Keratinocyte (primary cell): ENCODE results near the gene MYL5. TPM values are rescaled to one million over a fixed set of nuclear protein-coding genes. Genes with fewer than 3 reads are reported as not detected.

ENCODE experiments used
- DNase-seq: peaks from one replicate; pipeline ENCODE4 v3.0.0-alpha.2; 2011; ENCODE audit warnings: low read depth, missing footprints, low spot score
- FAIRE-seq: peaks from 2 replicates; lab custom pipeline; 2011; peaks lifted over from hg19 to GRCh38; lab: Jason Lieb, UNC
- H2AFZ ChIP-seq: 2 replicates; pipeline ENCODE4 v1.6.0; 2012; ENCODE audit warnings: low read length, control low read depth, inconsistent platforms; ENCODE audit not compliant: control insufficient read depth
- H3K27ac ChIP-seq: 2 replicates; pipeline ENCODE4 v1.5.1; 2011; ENCODE audit warnings: low read length; ENCODE audit not compliant: control insufficient read depth, insufficient read depth
- H3K27me3 ChIP-seq: 3 replicates; pipeline ENCODE4 v1.6.0; 2011; ENCODE audit warnings: low read length; ENCODE audit not compliant: control insufficient read depth, insufficient read depth; ENCODE audit errors: extremely low read depth
- H3K36me3 ChIP-seq, 2 experiments: 2 replicates in 1 of 2; 3 replicates in 1 of 2; pipeline ENCODE4 v1.5.1; 2011; ENCODE audit warnings: low read length in 2 of 2, mild to moderate bottlenecking in 1 of 2; ENCODE audit not compliant: control insufficient read depth in 2 of 2, insufficient read depth in 2 of 2; ENCODE audit errors: extremely low read depth in 1 of 2
- H3K4me1 ChIP-seq: 3 replicates; pipeline ENCODE4 v1.5.1; 2011; ENCODE audit warnings: low read length; ENCODE audit not compliant: control insufficient read depth, insufficient read depth; ENCODE audit errors: extremely low read depth
- H3K4me2 ChIP-seq: 3 replicates; pipeline ENCODE4 v1.6.0; 2011; ENCODE audit warnings: low read depth, low read length; ENCODE audit not compliant: control insufficient read depth, insufficient read depth; ENCODE audit errors: extremely low read depth
- H3K4me3 ChIP-seq, 3 experiments: fragments of 200-600 bp in 1 of 3; sonication (generic) in 1 of 3; 2 replicates in 2 of 3; 3 replicates in 1 of 3; pipeline ENCODE4 v1.5.1; 2011 to 2016; ENCODE audit warnings: low read length in 3 of 3, mild to moderate bottlenecking in 3 of 3, control low read depth in 2 of 3, inconsistent platforms in 1 of 3, low read depth in 1 of 3, mixed read lengths in 1 of 3, mixed run types in 1 of 3, moderate library complexity in 1 of 3; ENCODE audit not compliant: control insufficient read depth in 2 of 3, insufficient read depth in 2 of 3; ENCODE audit errors: extremely low read depth in 1 of 3
- H3K79me2 ChIP-seq: 2 replicates; pipeline ENCODE4 v1.6.0; 2012; ENCODE audit warnings: low read length; ENCODE audit not compliant: control insufficient read depth, insufficient read depth
- H3K9ac ChIP-seq: 3 replicates; pipeline ENCODE4 v1.6.0; 2011; ENCODE audit warnings: low read length; ENCODE audit not compliant: control insufficient read depth, insufficient read depth; ENCODE audit errors: extremely low read depth
- H3K9me1 ChIP-seq: 3 replicates; pipeline ENCODE4 v1.6.0; 2011; ENCODE audit warnings: low read length; ENCODE audit not compliant: control insufficient read depth, insufficient read depth; ENCODE audit errors: extremely low read depth
- H3K9me3 ChIP-seq: 2 replicates; pipeline ENCODE4 v1.5.1; 2012; ENCODE audit warnings: low read depth, low read length; ENCODE audit not compliant: control insufficient read depth
- H4K20me1 ChIP-seq: 3 replicates; pipeline ENCODE4 v1.6.0; 2011; ENCODE audit warnings: low read length; ENCODE audit not compliant: control insufficient read depth, insufficient read depth; ENCODE audit errors: extremely low read depth
- EZH2 ChIP-seq: IDR thresholded peaks from one replicate; pipeline ENCODE4 v1.6.1; 2012; ENCODE audit warnings: inconsistent platforms, mild to moderate bottlenecking, low read length, moderate library complexity
- dilution Hi-C: fragments of 300-500 bp; cut with MboI; formaldehyde crosslinking; loops from one replicate; pipeline ENCODE4 v1.7.0; 2020; ENCODE audit warnings: low sequenced_read_pairs; ENCODE audit not compliant: extremely low pct_ligation_motif_present
- polyA plus RNA-seq, 5 experiments: library from polyadenylated mRNA; depleted of rRNA in 3 of 5; stranded (reverse) in 3 of 5; stranded (forward) in 1 of 5; unstranded in 1 of 5; fragments of >200 nt; gene quantifications; 1 replicate in 1 of 5; 2 replicates in 3 of 5; 3 replicates in 1 of 5; pipeline versions ENCODE4 v1.2.1 to v1.2.3, GENCODE V29; 2011 to 2012; ENCODE audit warnings: missing spikeins in 2 of 5, low read depth in 1 of 5, low replicate concordance in 1 of 5
- TF ChIP-seq, protein P1 (sequence below), 3 experiments: IDR thresholded peaks in 1 of 3; conservative IDR thresholded peaks in 1 of 3; optimal IDR thresholded peaks in 1 of 3; 2 replicates in 2 of 3; 3 replicates in 1 of 3; pipeline versions ENCODE3 to v1.5.1; 2011; ENCODE audit warnings: low read length in 3 of 3, mild to moderate bottlenecking in 3 of 3, moderate library complexity in 2 of 3, control low read depth in 1 of 3, inconsistent platforms in 1 of 3; ENCODE audit not compliant: insufficient read depth in 2 of 3; ENCODE audit errors: extremely low read depth in 1 of 3

Gene MYL5
- polyA plus RNA-seq, 1 donor (not counting 4 experiments of a cell fraction or from before 2014, with no cell fraction given) = 8.0 TPM

DNA sequence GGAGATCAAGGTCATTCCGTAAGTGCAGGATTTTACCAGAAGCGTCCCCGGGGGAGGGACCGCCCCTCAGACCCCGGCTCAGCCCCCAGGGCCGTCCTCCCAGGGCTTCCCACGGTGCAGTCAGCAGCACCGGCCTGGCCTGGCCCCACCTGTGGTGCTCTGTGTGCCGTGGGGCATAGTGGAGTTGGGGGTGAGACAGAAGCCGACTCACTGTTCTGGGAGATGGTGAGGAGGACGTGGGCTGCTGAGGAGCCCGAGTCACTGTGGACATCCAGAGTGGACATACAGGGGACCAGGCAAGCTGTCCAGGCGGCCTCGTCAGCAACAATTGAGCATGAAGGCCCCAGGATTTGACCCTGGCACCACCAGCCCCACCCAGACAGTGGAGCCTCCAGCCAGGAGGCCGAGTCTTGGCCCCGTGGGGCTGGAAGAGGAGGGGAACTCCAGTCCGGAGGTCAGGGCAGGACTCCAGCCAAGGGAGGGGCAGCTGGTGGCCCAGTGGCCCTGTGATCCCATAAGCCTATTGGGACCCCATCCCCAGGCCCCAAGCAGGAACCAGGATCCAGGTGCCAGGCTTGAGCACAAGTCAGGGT, 19.4 kb upstream of the MYL5 start:
- Histone ChIP-seq H3K4me2 (no peak overlapping the region), H3K9ac (no peak overlapping the region), H3K9me1 (no peaks in the 10 kb centered on the region), H4K20me1 (no peaks in the 10 kb centered on the region), H3K9me3 (peaks cover 3% of the 10 kb centered on the region), H2AFZ (no peak overlapping the region), H3K4me3 (no peak overlapping the region), H3K36me3 (no peaks in the 10 kb centered on the region), H3K27me3 (peaks cover 18% of the 10 kb centered on the region), H3K4me1 (no peaks in the 10 kb centered on the region), H3K27ac (no peak overlapping the region), H3K79me2 (no peaks in the 10 kb centered on the region)
- DNase-seq (no peak), FAIRE-seq (no peak)
- no peak for TF ChIP-seq EZH2
- TF ChIP-seq, protein P1, sequence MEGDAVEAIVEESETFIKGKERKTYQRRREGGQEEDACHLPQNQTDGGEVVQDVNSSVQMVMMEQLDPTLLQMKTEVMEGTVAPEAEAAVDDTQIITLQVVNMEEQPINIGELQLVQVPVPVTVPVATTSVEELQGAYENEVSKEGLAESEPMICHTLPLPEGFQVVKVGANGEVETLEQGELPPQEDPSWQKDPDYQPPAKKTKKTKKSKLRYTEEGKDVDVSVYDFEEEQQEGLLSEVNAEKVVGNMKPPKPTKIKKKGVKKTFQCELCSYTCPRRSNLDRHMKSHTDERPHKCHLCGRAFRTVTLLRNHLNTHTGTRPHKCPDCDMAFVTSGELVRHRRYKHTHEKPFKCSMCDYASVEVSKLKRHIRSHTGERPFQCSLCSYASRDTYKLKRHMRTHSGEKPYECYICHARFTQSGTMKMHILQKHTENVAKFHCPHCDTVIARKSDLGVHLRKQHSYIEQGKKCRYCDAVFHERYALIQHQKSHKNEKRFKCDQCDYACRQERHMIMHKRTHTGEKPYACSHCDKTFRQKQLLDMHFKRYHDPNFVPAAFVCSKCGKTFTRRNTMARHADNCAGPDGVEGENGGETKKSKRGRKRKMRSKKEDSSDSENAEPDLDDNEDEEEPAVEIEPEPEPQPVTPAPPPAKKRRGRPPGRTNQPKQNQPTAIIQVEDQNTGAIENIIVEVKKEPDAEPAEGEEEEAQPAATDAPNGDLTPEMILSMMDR (optimal IDR thresholded peaks at IDR 0.05 in 1 of 3, IDR thresholded peaks at IDR 0.05 in 1 of 3, conservative IDR thresholded peaks at IDR 0.05 in 1 of 3; ENCODE audit: extremely low read depth in 1 of 3, insufficient read depth in 2 of 3, low read length in 3 of 3) = no peak
- dilution Hi-C loops = no loop called here

DNA sequence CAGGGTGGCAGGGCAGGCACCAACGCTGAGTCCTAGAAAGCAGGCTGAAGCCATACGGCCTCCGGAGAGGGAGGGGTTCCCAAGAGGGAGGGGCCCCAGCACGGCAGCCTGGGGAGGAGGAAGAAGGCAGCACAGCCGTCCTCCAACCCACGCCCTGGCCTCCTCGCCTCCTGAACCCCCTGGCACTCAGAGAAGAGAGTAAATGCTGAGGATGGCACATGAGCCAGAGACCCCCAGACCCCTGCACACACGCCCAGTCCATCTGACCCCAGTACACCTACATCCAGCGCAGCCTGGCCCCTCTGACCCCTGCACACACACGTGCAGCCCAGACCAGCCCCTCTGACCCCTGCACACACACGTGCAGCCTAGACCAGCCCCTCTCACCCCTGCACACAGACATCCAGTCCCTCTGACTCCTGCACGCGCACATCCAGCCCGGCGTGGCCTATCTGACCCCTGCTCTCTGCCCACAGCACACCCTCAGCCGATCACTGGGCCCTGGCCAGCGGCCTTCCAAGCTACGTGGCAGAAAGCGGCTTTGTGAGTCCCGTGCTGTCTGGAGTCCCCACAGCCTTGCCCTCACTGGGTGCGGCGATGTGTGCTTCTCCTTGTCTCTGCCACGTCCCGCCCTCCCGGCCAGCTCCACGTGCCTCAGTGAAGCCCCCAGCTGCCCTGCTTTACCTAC, 18.7 kb upstream of the MYL5 start:
- Histone ChIP-seq H3K79me2 (no peaks in the 10 kb centered on the region), H3K9me3 (peaks cover 3% of the 10 kb centered on the region), H3K4me1 (no peaks in the 10 kb centered on the region), H3K9me1 (no peaks in the 10 kb centered on the region), H3K9ac (no peak overlapping the region), H3K4me2 (no peak overlapping the region), H3K27me3 (peaks cover 14% of the 10 kb centered on the region), H2AFZ (no peak overlapping the region), H3K4me3 (no peak overlapping the region), H3K36me3 (no peaks in the 10 kb centered on the region), H3K27ac (no peak overlapping the region), H4K20me1 (no peaks in the 10 kb centered on the region)
- DNase-seq = no peak
- dilution Hi-C loops = no loop called here
- TF ChIP-seq, protein P1 (optimal IDR thresholded peaks at IDR 0.05 in 1 of 3, IDR thresholded peaks at IDR 0.05 in 1 of 3, conservative IDR thresholded peaks at IDR 0.05 in 1 of 3; ENCODE audit: extremely low read depth in 1 of 3, insufficient read depth in 2 of 3, low read length in 3 of 3) = no peak
- TF ChIP-seq EZH2 = no peak
- FAIRE-seq = no peak
